ENCODE measurements around the gene CIDEA.
"Not testable (repeated sequence)": the region's sequence is repeated elsewhere in the genome, so short reads cannot be mapped to it uniquely, and the experiment has no call there.

The CIDEA gene

DNA sequence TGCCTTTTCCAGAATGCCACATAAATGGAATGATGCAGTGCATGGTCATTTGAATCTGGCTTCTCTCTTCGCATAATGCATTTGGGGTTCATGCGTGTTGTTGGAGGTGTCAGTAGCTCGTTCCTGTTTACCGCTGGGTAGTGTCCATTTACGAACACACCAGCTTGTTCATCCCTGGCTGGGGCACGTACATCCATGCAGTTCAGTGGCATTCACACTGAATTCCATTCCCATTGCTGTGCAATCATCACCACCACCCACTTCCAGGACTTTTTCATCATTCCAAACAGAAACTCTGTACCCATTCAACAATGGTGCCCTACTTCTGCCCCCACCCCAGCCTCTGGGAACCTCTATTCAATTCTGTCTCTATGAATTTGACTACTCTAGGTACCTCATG lies 14.7 kb upstream of the CIDEA start:
- no peak for FAIRE-seq

DNA sequence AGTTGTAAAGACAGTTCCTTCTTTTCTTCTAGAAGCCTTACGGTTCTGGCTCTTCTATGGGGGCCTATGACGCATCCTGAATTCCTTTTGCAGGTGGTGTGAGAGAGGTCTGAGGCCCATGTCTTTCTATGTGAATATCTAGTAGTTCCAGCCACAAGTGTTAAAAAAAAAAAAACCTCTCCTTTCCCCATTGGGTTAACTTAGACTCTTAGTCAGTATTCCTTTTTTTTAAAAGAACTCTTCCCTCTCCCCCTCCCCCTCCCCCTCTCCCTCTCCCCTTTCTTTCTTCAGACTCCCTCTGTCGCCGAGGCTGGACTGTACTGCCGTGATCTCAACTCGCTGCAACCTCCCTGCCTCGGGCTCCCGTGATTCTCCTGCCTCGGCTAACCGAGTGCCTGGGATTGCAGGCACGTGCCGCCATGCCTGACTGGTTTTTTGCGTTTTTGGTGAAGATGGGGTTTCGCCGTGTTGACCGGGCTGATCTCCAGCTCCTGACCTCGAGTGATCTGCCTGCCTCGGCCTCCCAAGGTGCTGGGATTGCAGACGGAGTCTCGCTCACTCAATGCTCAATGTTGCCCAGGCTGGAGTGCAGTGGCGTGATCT lies 11.4 kb upstream of the CIDEA start:
- no peak for FAIRE-seq

DNA sequence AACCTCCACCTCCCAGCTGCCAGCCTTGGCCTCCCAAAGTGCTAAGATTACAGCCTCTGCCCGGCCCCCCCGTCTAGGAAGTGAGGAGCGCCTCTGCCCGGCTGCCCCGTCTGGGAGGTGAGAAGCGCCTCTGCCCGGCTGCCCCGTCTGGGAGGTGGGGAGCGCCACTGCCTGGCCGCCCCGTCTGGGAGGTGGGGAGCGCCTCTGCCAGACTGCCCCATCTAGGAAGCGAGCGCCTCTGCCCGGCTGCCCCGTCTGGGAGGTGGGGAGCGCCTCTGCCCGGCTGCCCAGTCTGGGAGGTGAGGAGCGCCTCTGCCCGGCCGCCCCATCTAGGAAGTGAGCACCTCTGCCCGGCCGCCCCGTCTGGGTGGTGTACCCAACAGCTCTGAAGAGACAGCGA lies 10.9 kb upstream of the CIDEA start:
- FAIRE-seq: not testable (repeated sequence)

DNA sequence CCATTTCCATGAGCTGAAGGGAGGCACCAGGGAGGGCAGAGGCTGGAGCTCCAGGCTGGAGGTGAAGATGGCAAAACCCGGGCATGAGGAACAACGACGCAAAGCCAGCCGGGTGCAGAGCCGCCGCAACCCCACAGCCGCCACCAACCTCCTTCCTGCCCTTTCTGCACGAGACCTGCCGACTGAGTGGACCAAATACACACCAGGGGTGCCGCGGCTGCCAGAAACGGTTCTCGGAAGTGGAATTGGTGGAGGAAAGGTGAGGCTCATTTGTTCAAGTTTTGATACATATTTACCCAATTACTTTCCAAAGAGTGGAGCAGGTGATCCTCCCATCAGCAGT lies 8.4 kb upstream of the CIDEA start:
- no peak for FAIRE-seq

DNA sequence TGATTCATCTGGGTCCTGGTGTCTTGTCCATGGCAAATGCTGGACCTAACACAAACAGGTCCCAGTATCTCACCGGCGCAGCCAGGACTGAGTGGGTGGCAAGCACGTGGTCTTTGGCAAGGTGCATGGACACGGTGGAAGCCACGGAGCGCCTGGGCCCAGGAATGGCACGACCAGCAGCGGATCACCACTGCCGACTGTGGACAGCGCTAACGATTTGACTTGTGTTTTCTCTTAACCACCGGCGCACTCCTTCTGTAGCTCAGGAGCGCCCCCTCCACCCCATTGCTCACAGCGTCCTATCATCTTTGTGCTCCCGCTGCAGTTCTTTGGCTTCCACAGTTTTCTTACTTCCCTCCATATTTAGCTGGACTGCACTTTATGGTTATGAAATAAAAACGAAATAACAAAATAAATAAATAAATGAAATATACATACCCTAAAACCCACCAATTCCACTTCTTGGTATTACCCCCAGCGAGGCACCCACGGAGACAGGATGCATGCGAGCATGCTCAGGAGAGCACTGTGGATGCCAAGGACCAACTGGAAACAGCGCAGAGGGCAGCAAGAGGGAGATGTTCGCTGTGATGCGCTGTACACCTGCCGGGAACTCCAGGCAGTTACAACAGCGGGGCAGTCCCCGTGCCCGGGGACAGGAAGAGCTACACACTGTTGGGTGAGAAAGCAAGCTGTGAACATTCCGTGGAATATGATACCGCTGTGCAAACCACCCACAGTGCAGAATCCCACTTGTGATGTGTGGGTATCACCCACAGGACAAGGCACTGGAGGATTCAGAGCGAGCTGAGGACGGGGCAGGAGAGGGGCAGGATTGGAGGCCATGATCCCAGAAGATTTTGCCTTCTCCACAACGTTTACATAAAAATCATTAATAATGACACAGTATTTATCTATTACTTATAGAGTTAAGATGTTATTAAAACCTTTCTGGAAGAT lies 7.0 kb upstream of the CIDEA start:
- no peak for FAIRE-seq

DNA sequence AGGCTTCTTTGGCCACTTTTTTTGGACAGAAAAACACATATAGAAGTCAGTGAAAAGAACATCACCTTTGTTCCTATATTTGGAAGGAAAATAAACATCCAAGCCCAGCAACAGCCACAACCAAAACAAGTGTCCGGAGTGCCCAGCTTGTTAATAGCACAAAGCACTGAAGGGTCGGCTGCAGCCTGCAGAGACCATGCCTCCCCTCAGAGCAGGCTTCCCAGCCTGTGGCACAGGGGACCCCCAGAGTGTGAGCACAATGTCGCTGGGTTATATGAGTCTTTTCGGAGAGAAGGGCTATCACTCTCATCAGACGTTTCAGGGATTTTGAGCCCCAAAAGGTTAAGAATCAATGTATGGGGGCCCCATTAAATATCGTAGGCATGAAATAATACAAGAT lies 6.2 kb upstream of the CIDEA start:
- FAIRE-seq: no peak

DNA sequence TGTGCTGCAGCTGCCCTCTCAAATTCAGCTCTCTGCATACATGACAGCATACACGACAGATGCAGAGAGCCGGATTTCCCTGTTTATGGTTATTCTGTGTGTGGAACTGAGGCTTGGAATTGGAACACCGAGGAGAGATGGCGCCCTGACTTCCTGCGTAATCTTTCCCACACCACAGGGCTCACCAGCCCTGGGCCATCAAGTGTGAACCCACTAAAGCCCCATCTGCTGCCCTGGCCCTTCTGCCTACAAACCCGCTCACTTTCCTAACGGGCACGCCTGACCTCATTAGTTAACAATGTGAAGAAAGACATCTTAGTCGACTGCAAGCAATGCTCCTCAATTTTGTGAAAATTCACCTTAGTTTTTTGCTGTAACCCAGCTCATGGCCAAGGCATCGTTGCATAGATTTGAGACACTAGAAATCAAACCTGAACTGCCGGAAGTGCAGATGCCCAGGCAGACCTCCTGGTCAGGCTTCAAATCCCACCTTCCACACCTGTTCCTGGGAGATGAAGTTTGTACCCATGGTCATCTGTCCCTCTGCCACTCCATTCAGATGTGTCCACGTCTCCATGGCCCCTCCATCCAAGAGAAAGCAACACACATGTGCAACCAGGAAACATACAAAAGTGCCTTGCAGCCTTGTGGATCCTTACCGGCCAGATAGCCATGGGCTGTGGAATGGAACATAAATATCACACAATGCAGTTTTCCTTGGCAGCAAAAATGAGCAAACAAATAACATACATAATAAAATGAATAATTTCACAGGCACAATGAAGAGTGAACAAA lies 5.0 kb upstream of the CIDEA start:
- FAIRE-seq: no peak

DNA sequence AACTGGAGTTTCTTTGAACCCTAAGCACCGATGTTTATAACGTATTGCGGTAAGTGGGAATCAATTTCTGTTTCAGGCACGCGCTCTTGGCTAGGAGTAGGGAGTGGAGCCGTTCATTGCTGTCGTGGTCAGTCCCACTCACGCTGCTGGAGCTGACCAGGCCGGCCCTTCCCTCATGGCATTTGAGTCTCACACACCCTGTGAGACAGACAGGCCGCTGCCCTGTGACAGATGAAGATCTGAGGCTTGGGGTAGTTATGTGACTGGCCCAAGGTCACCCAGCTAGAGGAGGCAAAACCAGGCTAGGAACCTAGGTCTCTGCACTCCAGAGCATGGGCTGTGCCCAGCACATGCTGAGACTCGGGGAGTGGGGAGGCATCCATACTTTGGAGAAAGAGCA lies 2.9 kb upstream of the CIDEA start:
- no peak for FAIRE-seq

DNA sequence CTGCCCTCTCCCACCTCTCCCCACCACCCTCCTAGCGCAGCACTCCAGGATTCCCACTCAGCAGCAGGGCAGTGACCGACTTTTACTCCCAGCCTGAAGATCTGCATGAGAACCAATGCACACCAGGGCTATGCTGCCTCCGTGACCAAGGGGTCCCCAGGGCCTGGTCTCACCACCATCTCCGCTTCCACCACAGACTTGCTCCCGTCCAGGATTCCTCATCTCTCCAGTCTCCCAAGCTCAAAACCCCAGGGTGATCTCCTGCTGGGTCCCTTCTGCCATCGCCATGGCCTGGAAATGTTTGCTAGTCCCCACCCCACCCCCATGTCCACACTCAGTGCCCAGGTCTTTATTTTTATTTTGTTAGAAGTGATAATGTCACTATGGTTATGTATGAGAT lies 2.1 kb upstream of the CIDEA start:
- FAIRE-seq: no peak

DNA sequence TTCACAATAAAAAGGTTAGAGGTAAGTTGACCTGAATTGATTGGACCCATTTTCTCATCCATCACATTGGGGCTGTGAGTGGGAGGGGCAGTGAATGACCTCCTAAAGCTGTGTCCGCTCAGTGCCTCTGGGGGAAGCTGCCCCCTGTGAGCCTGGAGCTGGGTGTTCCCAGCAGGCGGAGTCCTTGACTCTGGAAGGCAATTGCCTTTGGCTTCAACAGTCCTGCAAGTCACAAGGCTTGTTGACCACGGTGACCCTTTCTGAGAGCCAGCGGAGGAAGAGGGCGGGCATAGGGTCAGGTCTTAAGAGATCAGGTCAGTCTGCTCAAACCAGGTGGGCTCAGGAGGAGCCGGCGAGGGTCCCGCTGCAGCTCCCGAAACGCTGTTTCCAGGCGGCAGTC lies 1.1 kb upstream of the CIDEA start:
- FAIRE-seq: no peak

DNA sequence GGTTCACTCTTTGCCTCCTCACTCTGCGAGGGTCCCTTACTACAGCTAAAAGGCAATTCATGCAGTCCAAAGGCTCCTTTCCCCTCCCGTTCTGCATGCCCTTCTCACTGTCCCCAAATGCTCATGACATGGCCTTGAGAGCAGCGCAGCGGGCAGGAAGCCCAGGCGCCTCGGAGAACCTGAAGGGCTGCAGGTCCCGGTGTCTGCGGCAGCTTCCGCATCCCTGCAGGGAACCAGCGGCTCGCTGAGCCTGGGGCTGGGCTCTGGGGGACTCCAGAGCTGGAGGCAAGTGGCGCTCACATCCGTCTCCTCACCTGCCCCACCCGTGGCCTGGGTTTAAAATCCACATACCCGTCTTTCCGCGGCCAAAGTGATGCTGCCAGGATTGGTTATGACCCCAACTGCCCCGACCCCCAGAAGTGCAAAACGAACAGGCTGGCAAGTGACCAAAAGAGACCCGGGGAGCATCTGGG lies 462 bp upstream of the CIDEA start:
- no peak for FAIRE-seq

DNA sequence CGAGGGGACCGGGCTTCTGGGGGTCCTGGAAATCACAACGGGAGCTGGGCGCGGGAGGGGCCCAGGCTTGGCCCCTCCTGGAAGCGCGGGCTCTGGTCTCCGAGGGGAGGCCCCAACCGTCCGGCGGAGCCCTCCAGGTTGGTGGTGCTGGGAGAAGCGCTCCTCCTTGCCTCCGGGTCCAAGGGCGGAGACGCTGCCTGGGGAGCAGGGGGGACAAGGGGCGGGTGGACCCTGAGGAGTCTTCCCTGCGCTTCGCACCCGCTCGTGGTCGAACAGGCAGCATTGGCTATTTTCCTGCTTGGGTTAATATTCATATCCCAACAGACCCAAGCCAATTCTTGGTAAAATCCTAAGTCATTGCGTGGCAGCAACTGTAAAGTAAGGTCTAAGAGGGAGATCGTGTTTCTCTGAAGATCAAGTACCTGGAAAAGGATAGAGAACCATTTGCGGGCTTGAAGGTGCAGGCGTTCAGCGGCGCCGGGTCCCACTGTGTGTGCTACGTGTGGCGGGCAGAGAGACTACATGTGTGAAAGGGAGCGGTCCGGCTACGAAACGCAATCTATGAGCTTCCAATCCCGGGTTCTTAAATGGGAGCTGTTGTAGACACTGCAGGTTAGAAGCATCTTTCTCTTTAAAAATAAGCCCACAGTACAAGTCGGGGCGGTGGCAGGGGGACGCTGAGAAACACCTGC lies 805 bp downstream of the CIDEA start:
- FAIRE-seq: no peak

DNA sequence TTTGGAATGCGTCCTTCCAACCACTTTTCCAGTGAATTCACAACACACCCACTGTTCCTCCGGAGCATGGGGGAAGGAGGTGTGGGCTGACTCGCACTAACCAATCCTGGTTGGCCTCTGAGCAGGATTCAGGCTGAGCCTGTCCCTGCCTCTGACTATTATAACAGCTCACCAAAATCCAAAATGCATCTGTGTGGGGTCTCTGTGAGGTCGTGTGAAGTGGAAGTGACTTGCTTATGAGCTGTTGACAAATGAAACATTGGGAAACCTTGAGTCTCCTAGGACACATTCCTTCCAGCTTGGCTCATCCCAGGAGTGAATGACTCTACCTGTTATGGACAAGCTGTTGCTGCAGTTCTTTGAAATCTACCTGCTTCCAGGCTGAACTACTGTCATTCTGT lies 1.5 kb downstream of the CIDEA start:
- FAIRE-seq: no peak

DNA sequence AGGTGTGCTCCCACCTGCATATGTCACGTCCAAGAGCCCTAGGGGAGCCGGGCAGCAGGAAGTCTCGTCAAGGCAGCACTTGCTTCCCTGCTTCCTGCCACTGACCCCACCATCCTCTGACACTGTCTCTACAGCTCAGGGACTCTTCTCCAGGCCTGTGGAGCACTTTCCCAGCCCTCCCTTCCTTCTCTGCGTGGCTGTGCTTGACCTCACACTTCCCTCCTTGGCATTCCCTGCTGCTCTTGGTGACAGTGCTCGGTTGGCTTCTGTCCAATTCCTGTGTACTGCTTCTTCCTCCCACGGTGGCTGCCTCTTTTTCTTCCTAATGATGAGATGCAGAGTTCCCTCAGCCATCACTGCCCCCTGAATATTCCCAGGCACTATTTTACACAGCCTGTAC lies 2.8 kb downstream of the CIDEA start:
- FAIRE-seq: no peak

DNA sequence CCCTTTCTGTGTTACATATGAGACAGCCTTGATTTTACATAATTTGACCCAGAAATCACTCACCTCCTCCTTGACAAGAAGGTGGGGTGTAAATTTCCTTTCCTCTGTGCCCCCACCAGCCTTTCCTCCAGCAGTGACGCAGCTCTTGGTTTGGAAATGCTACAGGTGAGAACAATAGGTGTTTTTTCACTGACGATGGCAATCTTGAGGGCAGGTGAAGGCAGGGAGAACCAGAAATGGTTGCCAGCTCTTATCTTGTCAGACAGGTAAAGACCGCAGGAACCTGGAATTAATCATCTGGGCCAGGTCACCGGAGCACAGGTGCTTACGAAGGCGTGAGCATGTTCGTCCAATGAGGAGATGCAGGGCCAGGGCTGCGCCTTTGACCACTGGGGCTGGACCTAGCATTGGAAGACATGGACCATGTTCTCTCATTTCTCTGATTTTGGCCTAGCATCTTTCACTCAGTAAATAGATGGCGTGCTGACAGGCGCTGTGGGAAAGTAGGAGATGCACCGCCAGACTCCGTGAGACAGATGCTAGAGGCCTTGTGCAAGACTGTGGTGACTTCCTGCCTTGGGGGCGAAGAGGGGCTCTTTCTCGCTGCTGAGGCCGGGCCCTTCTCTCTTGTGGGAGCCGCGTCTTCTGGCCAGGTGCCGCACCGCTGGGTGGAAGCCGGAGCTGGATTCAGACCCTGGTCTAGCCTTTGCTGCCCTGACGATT lies 4.0 kb downstream of the CIDEA start:
- FAIRE-seq: no peak

DNA sequence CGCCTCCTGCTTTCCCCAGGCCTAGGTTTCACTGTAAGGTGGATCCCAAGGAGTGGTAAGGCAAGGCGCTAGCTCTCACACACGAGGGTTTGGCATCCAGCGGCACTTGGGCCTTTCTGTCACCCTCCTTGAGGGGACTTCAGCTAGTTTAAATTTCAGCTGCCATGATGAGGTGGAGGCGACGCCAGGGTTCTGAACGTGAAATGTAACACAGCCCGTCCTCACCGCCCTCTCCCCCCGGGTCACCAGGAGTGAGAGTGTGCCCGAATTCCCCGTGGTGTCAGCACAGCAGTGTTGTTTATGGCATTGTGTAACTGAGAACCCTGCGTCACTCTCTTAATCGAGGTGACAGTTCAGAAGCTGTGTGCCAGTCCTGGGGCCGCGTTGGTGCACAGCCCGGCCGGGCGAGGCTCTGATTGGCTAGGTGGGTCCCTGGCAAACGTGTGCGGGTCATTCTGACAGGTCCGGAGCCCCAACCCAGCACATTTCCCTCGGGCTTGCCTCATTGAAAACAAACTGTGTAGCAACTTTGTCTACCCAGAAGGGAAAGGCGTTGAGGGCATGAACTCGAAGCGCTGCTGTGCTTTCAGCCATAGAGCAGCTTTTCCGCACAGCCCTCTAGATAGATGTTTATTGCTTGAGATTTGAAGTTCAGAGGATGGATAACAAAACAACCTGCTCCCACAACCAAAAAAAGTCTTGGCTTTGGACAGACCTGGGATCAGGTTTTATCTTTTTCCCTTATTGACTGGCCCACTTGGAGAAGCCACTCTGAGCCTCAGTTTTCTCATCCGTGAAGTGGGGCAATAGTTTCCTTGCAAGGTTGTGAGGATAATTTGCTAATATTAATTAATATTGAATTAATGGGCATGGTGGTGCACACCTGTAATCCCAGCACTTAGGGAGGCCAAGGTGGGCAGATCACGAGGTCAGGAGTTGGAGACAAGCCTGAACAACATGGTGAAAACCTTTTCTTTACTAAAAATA lies 4.9 kb downstream of the CIDEA start:
- no peak for FAIRE-seq

DNA sequence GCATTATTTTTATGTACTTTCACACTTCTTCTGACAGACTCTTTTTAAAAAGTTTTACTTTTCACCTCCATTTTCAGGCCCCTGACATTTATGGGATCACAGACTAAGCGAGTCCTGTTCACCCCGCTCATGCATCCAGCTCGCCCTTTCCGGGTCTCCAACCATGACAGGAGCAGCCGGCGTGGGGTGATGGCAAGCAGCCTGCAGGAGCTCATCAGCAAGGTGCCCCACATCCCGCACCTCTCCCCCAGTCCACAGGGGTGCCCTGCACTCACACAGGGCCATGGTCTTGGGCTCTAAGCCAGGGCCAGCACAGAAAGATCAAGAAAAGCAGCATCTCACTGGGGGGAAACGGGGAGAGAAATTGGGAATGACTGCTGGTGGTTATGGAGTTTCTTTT lies 8.6 kb downstream of the CIDEA start:
- no peak for FAIRE-seq

DNA sequence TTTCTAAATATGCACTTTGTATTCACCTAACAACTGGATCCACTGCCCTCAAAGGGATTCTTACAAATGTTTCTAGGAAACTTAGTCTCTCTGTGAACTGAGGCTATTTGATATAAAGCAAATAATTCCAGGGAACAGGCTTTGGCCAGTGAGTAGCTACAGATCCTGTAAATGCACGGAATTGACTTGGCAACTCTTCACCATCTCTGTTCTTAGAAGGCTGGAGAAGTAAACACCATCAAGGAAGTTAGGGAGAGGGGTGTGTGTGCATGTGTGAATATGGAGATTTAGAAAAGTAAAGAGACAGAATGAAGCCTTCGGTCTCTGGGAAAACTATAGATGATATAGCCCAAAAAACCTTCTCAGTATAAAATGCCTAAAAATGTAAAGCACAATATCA lies 10.7 kb downstream of the CIDEA start:
- no peak for FAIRE-seq

DNA sequence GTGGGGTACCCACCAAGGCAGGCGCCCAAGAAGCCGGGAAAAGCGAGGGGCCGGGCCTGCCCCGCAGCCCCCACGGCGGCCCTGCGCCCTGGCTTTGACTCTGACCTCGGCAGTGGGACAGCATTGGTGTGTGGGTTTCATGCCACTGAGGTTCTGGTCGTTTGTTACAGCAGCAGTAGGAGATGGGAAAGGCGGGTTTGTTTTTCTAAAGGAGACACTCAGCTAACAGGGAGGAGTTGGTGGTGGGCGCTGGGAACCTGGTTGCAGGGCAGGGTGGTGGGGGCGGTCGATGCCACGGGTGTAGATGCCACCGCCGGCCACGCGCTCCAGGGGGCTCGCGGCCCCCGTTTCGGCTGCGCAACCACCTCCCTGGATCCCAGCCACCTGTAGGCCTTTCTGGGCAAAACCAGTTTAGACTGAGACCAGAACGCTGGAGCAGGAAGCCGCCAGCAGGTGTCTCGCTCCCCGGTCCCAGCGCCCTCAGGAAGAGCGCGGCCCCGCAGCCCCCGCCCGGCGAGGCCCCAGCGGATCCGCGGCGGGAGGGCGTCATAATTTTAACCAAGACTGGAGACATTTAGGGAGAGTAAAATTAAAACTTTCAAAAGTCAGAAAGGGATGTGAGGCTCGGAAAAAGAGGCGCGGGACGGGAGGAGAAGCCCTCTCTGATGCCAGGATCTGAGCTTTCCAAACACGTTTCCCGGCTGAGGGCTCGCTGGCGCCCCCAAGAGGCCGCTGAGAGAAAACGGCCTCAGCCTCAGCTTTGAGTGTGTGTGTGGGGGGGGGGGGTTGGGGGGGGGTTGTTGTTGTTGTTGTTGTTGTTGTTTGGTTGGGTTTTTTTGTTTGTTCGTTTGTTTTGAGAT lies 17.4 kb downstream of the CIDEA start:
- FAIRE-seq: no peak

DNA sequence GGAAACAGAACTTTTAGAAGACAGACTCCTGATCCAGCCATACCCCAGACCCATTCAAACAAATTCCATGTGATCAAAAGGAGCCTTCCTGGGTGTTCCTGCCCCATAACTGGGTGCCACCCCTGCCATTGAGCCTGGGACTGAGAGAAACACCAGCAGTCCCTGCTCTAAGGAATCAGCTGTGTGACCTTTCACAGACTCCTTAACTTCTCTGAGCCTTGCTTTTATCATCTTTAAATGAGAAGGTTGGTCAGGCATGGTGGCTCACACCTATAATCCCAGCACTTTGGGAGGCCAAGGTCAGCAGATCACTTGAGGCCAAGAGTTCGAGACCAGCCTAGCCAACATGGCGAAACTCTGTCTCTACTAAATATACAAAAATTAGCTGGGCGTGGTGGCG lies 20.6 kb downstream of the CIDEA start:
- no peak for FAIRE-seq
